T47D (cell line): ENCODE measurements around the gene HAGHL.

Experiments used
- DNase-seq, 2 experiments: peaks; one replicate each; pipeline versions ENCODE4 v3.0.0 to v3.0.0-alpha.2; 2011 to 2012; ENCODE audit warnings: low read depth in 1 of 2, low spot score in 1 of 2
- JUND ChIP-seq: IDR thresholded peaks from 2 replicates; pipeline ENCODE4 v1.6.1; 2012; ENCODE audit warnings: low read depth
- in situ Hi-C: cut with HindIII; loops from 2 replicates; pipeline ENCODE4 v1.10.0; 2016; ENCODE audit warnings: low sequenced_read_pairs, low pct_unique_long_range_greater_than_20kb

The HAGHL gene

GRCh38 chr16:728890-729744 is 2.2 kb downstream of the HAGHL start:
- no peak for DNase-seq
- TF ChIP-seq JUND, result no peak
- in situ Hi-C loops, result no loop called here

- no peak for DNase-seq
- TF ChIP-seq JUND, result no peak
Measured at GRCh38 chr16:729768-730665, 3.1 kb downstream of the HAGHL start.

GRCh38 chr16:730666-731509 is 4.0 kb downstream of the HAGHL start:
- DNase-seq, result no peak
- in situ Hi-C loops, result no loop called here
- TF ChIP-seq JUND, result no peak

More at GRCh38 chr16:729768-730665, 3.1 kb downstream of the HAGHL start:
- in situ Hi-C loops, result no loop called here

GRCh38 chr16:732332-732731 is 5.4 kb downstream of the HAGHL start:
- in situ Hi-C loops, result no loop called here
- no peak for TF ChIP-seq JUND
- no peak for DNase-seq

GRCh38 chr16:732936-733335 is 6.0 kb downstream of the HAGHL start:
- no peak for DNase-seq
- in situ Hi-C loops, result no loop called here

GRCh38 chr16:733382-734207 is 6.7 kb downstream of the HAGHL start:
- no peak for TF ChIP-seq JUND
- DNase-seq, result no peak
- in situ Hi-C loops, result no loop called here

More at GRCh38 chr16:732936-733335, 6.0 kb downstream of the HAGHL start:
- no peak for TF ChIP-seq JUND

GRCh38 chr16:734208-734980 is 7.5 kb downstream of the HAGHL start:
- DNase-seq, result no peak
- no peak for TF ChIP-seq JUND
- in situ Hi-C loops, result no loop called here

GRCh38 chr16:734981-735881 is 8.3 kb downstream of the HAGHL start:
- in situ Hi-C loops, result no loop called here
- DNase-seq, result no peak
- TF ChIP-seq JUND, result no peak

GRCh38 chr16:735982-736453 is 9.1 kb downstream of the HAGHL start:
- no peak for DNase-seq
- TF ChIP-seq JUND, result no peak
- in situ Hi-C loops, result no loop called here

GRCh38 chr16:736936-737481 is 10.1 kb downstream of the HAGHL start:
- in situ Hi-C loops, result no loop called here
- TF ChIP-seq JUND, result no peak

More at GRCh38 chr16:736936-737481, 10.1 kb downstream of the HAGHL start:
- DNase-seq, result no peak
